Heart left ventricle (tissue), 16 donors: Measurements from ENCODE around the gene GZF1. TPM values are rescaled to one million over a fixed set of nuclear protein-coding genes. Genes with fewer than 3 reads are reported as not detected.

ENCODE experiments used
- ATAC-seq, 4 donors: fragments of 200-7000 bp; cut with Tn5 transposase; one replicate each; pipeline ENCODE4 v1.9.1; 2020 to 2022; ENCODE audit warnings: moderate library complexity in 4 of 4, mild to moderate bottlenecking in 3 of 4, moderate number of reproducible peaks in 1 of 4
- DNase-seq, 5 donors: peaks; one replicate each; pipeline ENCODE4 v3.0.0-alpha.2; 2020
- H3K27ac ChIP-seq, 12 donors: fragments of 200-600 bp; sonication (generic) in 4 of 12; one replicate each; pipeline versions ENCODE4 v1.5.0 to v1.8.0; 2016 to 2022; ENCODE audit warnings: mild to moderate bottlenecking in 2 of 12
- H3K27me3 ChIP-seq, 9 donors: fragments of 200-600 bp; sonication (generic) in 2 of 9; one replicate each; pipeline versions ENCODE4 v1.5.1 to v1.8.0; 2016 to 2022; ENCODE audit warnings: mild to moderate bottlenecking in 3 of 9
- H3K36me3 ChIP-seq, 9 donors: fragments of 200-600 bp; sonication (generic) in 2 of 9; one replicate each; pipeline versions ENCODE4 v1.5.0 to v1.8.0; 2018 to 2022; ENCODE audit warnings: mild to moderate bottlenecking in 2 of 9
- H3K4me1 ChIP-seq, 12 donors: fragments of 200-600 bp; sonication (generic) in 4 of 12; one replicate each; pipeline versions ENCODE4 v1.5.0 to v1.8.0; 2016 to 2022; ENCODE audit warnings: mild to moderate bottlenecking in 3 of 12
- H3K4me3 ChIP-seq, 12 donors: fragments of 200-600 bp; sonication (generic) in 4 of 12; one replicate each; pipeline versions ENCODE4 v1.5.0 to v1.8.0; 2017 to 2022; ENCODE audit warnings: mild to moderate bottlenecking in 9 of 12, moderate library complexity in 4 of 12
- H3K9me3 ChIP-seq, 12 donors: fragments of 200-600 bp; sonication (generic) in 4 of 12; one replicate each; pipeline versions ENCODE4 v1.5.0 to v1.8.0; 2016 to 2022; ENCODE audit warnings: mild to moderate bottlenecking in 1 of 12
- POLR2A ChIP-seq, 2 donors: fragments of 450-650 bp; IDR thresholded peaks; one replicate each; pipeline ENCODE4 v1.6.1; 2017; ENCODE audit warnings: antibody characterized with exemption in 2 of 2, mild to moderate bottlenecking in 2 of 2, moderate library complexity in 2 of 2
- WGBS, 4 donors: extraction: QIAGEN DNeasy Blood & Tissue Kit in 2 of 4; methylation state at CpG; one replicate each; pipeline versions ENCODE4 v1.1.5 to v1.1.7; 2013 to 2018; 5-methylcytosine and 5-hydroxymethylcytosine counted together
- intact Hi-C, 10 donors: fragments of 100-400 bp; cut with DNase I; formaldehyde crosslinking; loops; one replicate each; pipeline versions ENCODE4 v1.11.1 to v1.14.2; 2022
- polyA plus RNA-seq, 2 donors: library from polyadenylated mRNA; stranded (reverse); fragments of 200-250 nt; gene quantifications; one replicate each; pipeline ENCODE4 v1.2.3, GENCODE V29; 2013
- total RNA-seq, 9 donors: library from RNA; depleted of rRNA in 2 of 9; stranded (reverse); fragments of >200 nt in 2 of 9; fragmentation: NEBNext Ultra II Directional in 3 of 9; extraction: Animal tissue kit (Norgen Biotek cat#: 25700) in 3 of 9; gene quantifications; one replicate each; pipeline versions ENCODE4 v1.1.0 to v1.2.4, GENCODE V29; 2016 to 2023
- TF ChIP-seq, protein P1 (sequence below), 12 donors: fragments of 200-600 bp; sonication (generic) in 4 of 12; IDR thresholded peaks; one replicate each; pipeline versions ENCODE4 v1.5.0 to v1.8.0; 2018 to 2022; ENCODE audit warnings: antibody characterized with exemption in 12 of 12, mild to moderate bottlenecking in 5 of 12
- donor health status: ischemic (EF 13 %, LVEDD 7.1; RV severe dilation, severe dysfunction).
- donor health status: healthy with polysubstance abuse.
- donor health status: DM: no; HTN: yes; CAD: no.
- donor health status: DM: no; HTN: no; CAD: no.
- donor health status: ischemic (EF 25% LVEDD 6.9; RV normal size, moderate dysfunction).
- donor health status: ischemic (EF 25% LVEDD 5.7; RV mildly dilated, moderate dysfunction).
- donor health status: healthy.
- donor health status: DM: yes; HTN: yes; CAD: no.
- donor health status: ischemic (EF 35%, LVEDD 5.7; RV mildly dilated, moderate dysfunction).
- donor health status: nonischemic (EF 11% LVEDD 7.7; RV severe dilation, severe dysfunction).
- donor health status: DM: yes; HTN: yes; CAD: no.
- donor health status: PGD.
- donor health status: ischemic (EF 29% LVEDD 5.4; RV normal size, mild dysfunction).
- donor health status: nonischemic (EF 23%, LVEDD 6.1; RV moderate dilation, normal function).

GZF1 gene
- total and polyA plus RNA-seq, 11 donors, result 8.6 to 34.6 (median 24.5) TPM

DNA sequence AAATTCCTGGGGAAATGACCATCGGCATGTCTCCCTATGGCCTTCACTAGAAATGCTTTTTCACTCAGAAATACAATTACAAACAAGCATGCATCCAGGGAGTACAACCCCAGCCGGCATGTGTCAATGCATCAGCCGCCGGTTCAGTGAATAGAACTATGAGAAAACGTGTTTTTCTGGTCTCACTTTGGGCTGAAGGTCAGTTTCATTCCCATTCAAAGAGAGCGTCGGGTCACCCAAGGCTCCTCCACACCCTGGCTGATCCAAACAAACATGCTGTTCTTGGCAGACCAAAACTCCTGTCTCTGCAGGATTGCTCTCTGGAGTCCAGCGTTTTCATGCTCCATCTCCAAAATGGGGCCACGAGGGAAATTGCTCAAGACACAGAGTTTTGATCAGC is 46.9 kb upstream of the GZF1 start:
- Histone ChIP-seq H3K4me1 (peaks cover 0 to 22% (median 6%) of the 10 kb centered on the region in 12 donors), H3K9me3 (no peaks in the 10 kb centered on the region), H3K27ac (peak overlapping the region in 6 of 12 donors; percentile 12 to 61 (median 36)), H3K36me3 (no peaks in the 10 kb centered on the region), H3K27me3 (no peaks in the 10 kb centered on the region), H3K4me3 (no peak overlapping the region)
- TF ChIP-seq, protein P1, sequence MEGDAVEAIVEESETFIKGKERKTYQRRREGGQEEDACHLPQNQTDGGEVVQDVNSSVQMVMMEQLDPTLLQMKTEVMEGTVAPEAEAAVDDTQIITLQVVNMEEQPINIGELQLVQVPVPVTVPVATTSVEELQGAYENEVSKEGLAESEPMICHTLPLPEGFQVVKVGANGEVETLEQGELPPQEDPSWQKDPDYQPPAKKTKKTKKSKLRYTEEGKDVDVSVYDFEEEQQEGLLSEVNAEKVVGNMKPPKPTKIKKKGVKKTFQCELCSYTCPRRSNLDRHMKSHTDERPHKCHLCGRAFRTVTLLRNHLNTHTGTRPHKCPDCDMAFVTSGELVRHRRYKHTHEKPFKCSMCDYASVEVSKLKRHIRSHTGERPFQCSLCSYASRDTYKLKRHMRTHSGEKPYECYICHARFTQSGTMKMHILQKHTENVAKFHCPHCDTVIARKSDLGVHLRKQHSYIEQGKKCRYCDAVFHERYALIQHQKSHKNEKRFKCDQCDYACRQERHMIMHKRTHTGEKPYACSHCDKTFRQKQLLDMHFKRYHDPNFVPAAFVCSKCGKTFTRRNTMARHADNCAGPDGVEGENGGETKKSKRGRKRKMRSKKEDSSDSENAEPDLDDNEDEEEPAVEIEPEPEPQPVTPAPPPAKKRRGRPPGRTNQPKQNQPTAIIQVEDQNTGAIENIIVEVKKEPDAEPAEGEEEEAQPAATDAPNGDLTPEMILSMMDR (IDR thresholded peaks at IDR 0.05), result no peak
- no peak for TF ChIP-seq POLR2A (IDR thresholded peaks at IDR 0.05)
- DNase-seq, result no peak
- ATAC-seq, result peak; percentile 52 to 72 (median 61)
- 59 to 77% (median 62%) methylated on average over 9 of the region's 9 CpGs for WGBS, 4 donors
- intact Hi-C loops, result loop anchor here in 1 of 10 donors (10.0 kb wide), 1 partner anchor 450 kb away; no protein-coding TSS in a partner anchor

- ATAC-seq (no peak), DNase-seq (no peak)
- intact Hi-C loops, result loop anchor here in 1 of 10 donors (10.0 kb wide), 1 partner anchor 452 kb away; no protein-coding TSS in a partner anchor
- Histone ChIP-seq H3K4me3 (no peak overlapping the region), H3K27me3 (no peaks in the 10 kb centered on the region), H3K27ac (no peak overlapping the region), H3K4me1 (peaks cover 0 to 22% (median 6%) of the 10 kb centered on the region in 12 donors), H3K36me3 (no peaks in the 10 kb centered on the region), H3K9me3 (no peaks in the 10 kb centered on the region)
- WGBS, 4 donors, result 97 to 100% (median 98%) methylated on average over 3 of the region's 3 CpGs
- TF ChIP-seq, protein P1 (IDR thresholded peaks at IDR 0.05), result no peak
- TF ChIP-seq POLR2A (IDR thresholded peaks at IDR 0.05), result no peak
Observed at GRCh38 chr20:23316626-23317025, 45.4 kb upstream of the GZF1 start.

- Histone ChIP-seq H3K4me1 (peaks cover 0 to 22% (median 5%) of the 10 kb centered on the region in 12 donors), H3K27ac (no peak overlapping the region), H3K4me3 (no peak overlapping the region), H3K36me3 (no peaks in the 10 kb centered on the region), H3K27me3 (no peaks in the 10 kb centered on the region), H3K9me3 (no peaks in the 10 kb centered on the region)
- TF ChIP-seq, protein P1 (IDR thresholded peaks at IDR 0.05), result no peak
- TF ChIP-seq POLR2A (IDR thresholded peaks at IDR 0.05), result no peak
- 90 to 93% (median 92%) methylated on average over 5 of the region's 5 CpGs for WGBS, 4 donors
- ATAC-seq, result no peak
- no peak for DNase-seq
- intact Hi-C loops, result loop anchor here in 1 of 10 donors (10.0 kb wide), 1 partner anchor 452 kb away; no protein-coding TSS in a partner anchor
Observed at GRCh38 chr20:23317081-23317480, 44.9 kb upstream of the GZF1 start.

DNA sequence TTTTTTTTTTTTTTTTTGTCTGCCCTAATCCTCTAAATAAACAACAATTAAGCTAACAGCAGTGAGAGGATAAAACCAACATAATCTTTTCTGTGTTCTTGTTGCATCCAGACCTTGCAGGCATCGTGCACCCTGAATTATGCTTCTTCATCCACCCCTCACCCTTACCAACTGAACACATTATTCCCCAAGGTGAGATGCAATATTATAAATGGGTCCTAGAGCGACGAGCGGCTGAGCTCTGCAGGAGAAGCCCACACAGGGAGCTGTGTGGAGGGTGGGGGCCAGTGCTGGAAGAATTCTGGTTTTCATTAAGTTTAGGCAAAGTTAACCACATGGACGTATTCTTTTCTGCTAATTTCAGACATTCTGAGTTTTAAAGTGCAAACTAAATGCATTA is 43.6 kb upstream of the GZF1 start:
- no peak for TF ChIP-seq POLR2A (IDR thresholded peaks at IDR 0.05)
- TF ChIP-seq, protein P1 (IDR thresholded peaks at IDR 0.05), result no peak
- Histone ChIP-seq H3K36me3 (no peaks in the 10 kb centered on the region), H3K27ac (no peak overlapping the region), H3K27me3 (no peaks in the 10 kb centered on the region), H3K4me1 (peaks cover 0 to 22% (median 5%) of the 10 kb centered on the region in 12 donors), H3K4me3 (no peak overlapping the region), H3K9me3 (no peaks in the 10 kb centered on the region)
- no peak for ATAC-seq
- intact Hi-C loops, result loop anchor here in 1 of 10 donors (10.0 kb wide), 1 partner anchor 454 kb away; no protein-coding TSS in a partner anchor
- no peak for DNase-seq
- 87 to 92% (median 91%) methylated on average over 5 of the region's 5 CpGs for WGBS, 4 donors
